GM11168 (cell line): ENCODE results near the gene CLCN6.

Experiments
- in situ Hi-C: fragments of 300-500 bp; cut with MboI; formaldehyde crosslinking; loops from one replicate; pipeline ENCODE4 v1.12.0; 2022; ENCODE audit warnings: low sequenced_read_pairs; ENCODE audit not compliant: unreplicated experiment

The CLCN6 gene

GRCh38 chr1:11873395-11874257 lies 67.6 kb downstream of the CLCN6 start:
- in situ Hi-C loops = no loop called here

DNA sequence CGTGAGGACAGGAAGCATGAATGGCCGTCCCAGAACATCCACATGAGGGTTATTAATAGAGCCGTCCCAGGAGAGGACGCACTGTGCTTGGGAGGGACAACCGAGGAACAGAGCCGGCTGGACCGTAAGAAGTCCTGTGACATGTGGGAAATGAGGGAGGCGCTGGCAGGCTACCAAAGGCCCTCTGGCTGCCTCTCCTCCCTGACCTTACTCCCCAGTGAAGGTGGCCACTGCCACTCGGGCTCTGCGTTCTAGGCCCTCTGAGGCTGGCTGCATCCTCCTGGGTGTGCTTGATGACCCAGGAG lies 68.2 kb downstream of the CLCN6 start:
- in situ Hi-C loops = no loop called here

DNA sequence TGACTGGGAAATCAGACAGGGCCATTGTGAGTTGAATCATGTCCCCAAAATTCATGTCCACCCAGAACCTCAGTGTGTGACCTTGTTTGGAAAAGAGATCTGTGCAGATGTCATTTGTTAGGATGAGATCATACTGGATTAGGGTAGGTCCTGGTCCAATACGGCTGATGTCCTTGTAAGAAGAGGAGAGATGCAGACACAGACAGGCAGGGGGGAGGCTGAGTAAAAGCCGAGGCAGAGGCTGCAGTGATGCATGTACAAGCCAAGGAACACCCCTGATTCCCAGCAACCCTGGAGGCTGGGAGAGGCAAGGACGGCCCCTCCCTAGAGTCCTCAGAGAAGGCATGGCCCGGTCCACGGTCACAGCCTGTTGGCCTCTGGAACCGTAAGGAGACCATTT lies 68.6 kb downstream of the CLCN6 start:
- in situ Hi-C loops = no loop called here

- in situ Hi-C loops = no loop called here
These were observed 69.1 kb downstream of the CLCN6 start for GRCh38 chr1:11875094-11875493.

- in situ Hi-C loops = no loop called here
These were observed 71.1 kb downstream of the CLCN6 start for GRCh38 chr1:11877074-11877473.

DNA sequence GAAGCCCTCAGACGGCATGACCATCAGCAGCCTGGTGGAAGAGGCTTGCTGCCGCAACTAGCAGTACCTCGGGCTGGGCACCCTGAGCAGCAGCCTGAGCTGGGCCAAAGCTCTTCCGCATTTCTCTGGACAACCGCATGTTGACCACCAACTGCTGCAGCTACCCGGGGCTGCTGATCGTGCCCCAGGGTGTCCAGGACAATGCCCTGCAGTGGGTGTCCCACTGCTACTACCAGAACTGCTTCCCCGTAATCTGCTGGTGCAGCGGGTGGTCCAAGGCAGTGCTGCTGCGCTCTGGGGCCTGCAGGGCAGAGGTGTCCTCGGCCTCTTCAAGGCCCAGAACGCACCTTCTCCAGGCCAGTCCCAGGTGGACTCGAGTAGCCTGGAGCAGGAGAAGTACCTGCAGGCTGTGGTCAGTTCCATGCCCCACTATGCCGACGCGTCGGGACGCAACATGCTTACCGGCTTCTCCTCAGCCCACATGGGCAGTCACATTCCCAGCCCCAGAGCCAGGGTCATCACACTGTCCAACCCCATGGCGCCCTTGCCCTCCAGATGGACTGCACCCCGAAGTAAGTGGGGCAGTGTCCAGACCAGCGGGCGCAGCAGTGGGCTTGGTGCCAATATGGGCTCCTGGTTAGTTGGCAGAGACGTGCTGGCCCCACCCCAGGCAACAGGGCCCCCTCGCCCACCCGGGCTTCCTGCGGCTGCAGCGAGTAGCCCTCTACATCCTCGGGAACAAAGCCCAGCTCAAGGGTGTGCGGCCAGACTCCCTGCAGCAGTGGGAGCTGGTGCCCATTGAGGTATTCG lies 72.3 kb downstream of the CLCN6 start:
- in situ Hi-C loops = no loop called here

DNA sequence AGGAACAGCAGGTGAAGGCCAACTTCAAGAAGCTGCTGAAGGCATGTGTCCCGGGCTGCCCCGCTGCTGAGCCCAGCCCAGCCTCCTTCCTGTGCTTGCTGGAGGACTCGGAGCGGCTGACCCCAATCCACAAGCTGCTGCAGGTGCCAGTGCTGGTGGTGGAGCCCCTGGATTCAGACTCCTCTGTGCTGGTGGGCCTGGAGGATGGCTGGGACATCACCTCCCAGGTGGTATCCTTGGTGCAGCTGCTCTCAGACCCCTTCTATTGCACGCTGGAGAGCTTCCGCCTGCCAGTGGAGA lies 72.8 kb downstream of the CLCN6 start:
- in situ Hi-C loops = no loop called here

DNA sequence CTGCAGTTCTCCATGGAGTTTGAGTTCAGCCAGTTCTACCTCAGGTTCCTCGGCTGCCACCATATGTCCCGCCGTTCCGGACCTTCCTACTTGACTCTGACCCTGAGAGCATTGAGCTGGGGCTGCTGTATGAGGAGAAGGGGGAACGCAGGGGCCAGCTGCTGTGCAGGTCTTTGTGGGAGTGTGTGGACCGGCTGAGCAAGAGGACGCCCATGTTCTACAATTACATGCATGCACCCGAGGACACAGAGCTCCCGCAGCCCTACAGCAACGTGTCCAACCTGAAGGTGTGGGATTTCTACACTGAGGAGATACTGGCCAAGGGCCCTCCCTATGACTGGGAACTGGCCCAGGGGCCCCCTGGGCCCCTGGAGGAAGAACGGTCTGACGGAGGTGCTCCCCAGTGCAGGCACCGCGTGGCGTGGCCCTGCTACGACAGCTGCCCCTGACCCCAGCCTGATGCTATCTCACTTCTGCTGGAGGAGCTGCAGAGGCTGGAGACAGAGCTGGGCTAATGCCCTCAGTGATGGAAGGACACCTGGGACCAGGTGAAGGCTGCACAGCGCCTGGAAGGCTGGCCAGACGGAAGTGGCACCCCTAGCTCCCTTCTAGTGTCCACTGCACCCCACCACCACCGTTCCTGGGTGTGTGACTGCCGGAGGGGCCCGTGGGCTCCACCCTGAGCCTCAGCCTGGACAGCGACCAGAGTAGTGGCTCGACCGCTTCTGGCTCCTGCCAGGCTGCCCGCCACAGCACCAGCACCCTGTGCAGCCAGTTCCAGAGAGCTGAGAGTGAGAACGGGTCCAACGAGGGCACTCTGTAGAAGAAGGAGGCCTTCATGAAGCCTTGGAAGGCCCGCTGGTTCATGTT lies 73.6 kb downstream of the CLCN6 start:
- in situ Hi-C loops = no loop called here

DNA sequence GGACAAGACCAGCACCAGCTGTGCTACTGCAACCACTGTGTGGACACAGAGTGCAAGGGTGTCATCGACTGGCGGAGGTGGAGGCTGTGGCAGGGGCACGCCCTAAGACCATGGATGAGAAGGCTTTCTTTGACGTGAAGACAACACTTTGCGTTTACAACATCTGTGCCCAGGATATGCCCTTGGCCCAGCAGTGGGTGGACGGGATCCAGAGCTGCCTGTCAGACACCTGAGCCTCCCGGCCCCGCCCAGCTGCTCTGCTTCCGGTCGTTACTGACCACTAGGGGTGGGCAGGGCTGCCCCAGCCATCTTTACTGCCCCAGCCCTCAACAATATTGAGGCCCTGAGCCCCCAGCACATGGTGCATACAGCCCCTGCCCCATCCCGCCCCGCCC lies 74.2 kb downstream of the CLCN6 start:
- in situ Hi-C loops = no loop called here

GRCh38 chr1:11880911-11881748 lies 75.1 kb downstream of the CLCN6 start:
- in situ Hi-C loops = no loop called here

GRCh38 chr1:11881749-11882441 lies 75.9 kb downstream of the CLCN6 start:
- in situ Hi-C loops = no loop called here

DNA sequence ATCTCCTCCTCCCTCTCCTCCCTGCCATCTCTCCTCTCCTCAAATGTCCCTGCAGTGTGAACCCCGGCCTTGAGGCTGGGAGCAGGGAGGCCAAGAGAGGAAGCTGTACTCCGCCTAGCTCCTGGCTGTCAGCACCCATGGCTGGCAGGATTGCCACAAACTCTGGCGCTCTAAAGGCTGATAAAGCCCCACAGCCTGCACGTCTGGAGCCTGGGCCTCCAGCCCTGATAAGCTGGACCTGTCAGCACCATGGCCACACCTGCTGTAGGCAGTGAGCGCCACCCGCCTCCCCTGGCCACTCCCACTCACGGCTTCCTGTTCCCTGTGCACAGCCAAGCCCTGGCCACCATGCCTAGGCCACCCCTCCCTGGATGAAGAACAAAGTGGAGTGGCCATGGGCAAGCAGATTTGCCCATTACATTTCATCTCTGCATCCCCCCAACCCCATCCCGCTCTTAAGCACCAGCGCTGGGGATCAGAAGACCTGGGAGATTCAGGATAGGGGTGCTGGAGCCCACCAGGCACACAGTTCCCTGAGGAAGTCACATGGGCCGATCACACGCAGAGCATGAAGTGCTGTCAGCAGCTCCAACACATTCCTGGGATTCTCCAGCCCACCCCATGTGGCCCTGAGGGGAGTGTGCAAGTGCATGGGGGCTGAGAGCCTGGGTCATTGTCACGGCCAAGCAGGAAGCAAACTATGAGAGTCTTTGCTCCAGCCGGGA lies 77.0 kb downstream of the CLCN6 start:
- in situ Hi-C loops = no loop called here

DNA sequence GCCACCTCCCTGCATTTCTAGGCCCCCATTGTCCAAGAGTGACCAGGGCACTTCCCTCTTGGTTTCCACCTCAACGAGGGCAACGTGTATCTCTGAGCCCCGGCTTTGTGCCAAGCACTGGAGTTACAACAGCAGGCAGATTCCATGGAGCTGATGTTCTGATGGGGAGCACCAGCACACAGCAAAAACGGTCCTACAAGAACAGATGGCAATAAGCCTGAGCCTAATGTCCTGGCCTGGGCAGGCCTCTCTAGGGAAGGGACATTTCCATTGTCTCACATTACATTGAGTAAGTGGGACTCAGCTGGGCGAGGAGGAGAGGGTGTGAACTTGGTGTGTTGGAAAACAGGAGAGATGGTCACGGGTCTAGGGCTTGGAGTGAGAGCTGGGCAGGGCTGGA lies 79.9 kb downstream of the CLCN6 start:
- in situ Hi-C loops = loop anchor here (5.0 kb wide), 1 partner anchor 44 kb away; no protein-coding TSS in a partner anchor

DNA sequence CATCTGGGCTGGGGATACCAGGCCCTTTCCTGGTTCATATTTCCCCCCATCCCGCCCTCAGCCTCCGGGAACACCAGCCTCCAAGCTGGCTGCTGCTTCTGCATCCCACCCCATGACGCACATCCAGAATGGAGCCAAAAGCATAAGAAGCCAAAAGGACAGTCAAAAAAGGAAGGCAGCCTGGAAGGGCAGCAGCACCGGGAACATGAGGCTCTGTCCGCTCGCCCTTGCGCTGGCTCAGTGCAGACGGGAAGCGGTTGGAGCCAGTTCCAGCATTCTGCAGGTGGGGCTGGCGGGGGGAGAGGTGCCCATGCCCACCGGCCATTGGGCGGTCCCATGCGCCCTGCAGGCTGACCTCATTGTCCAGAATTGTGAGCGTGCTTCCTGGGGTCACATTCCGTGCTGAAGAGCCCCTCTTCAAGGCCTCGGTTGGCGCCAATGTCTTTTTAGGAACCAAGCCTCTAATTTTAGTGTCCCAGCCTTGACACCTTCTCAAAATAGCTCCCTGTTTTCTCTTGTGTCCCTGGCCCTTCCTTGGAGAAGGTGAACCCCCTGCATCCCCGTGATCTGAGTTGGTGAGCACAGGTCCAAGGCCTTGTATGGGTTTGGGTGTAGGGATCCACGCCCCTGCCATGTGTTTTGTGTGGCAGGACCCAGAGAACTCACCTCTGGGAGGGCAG lies 81.1 kb downstream of the CLCN6 start:
- in situ Hi-C loops = loop anchor here (5.0 kb wide), 1 partner anchor 45 kb away; no protein-coding TSS in a partner anchor

- in situ Hi-C loops = loop anchor here (5.0 kb wide), 1 partner anchor 45 kb away; no protein-coding TSS in a partner anchor
These were observed 81.6 kb downstream of the CLCN6 start for GRCh38 chr1:11887666-11888007.

- in situ Hi-C loops = loop anchor here (5.0 kb wide), 1 partner anchor 46 kb away; no protein-coding TSS in a partner anchor
These were observed 82.3 kb downstream of the CLCN6 start for GRCh38 chr1:11888206-11888876.

DNA sequence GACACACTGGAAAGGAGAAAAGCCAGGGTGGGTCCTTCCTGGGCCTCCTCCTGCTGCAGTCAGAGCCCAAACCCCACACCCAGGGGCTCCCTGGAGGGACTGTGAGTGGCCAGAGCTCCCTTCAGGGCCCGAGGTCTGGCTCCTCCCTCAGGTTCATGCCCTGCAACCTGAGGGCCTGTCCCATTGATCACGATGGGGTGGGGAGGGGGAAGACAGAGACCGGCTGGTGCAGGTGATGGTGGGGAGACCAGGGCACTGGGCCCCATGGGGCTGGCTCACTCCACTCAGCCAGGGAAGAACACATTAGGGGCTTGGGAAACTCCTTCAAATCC lies 82.9 kb downstream of the CLCN6 start:
- in situ Hi-C loops = loop anchor here (5.0 kb wide), 1 partner anchor 47 kb away; no protein-coding TSS in a partner anchor
